ENCODE results near the gene OR2G3. TPM values are rescaled to one million over a fixed set of nuclear protein-coding genes. Genes with fewer than 3 reads are reported as not detected.

OR2G3 gene
- total and polyA plus RNA-seq, 9 of the 15 experiments (the other 6 are each of a cell fraction or from before 2014, with no cell fraction given) = not detected

DNA sequence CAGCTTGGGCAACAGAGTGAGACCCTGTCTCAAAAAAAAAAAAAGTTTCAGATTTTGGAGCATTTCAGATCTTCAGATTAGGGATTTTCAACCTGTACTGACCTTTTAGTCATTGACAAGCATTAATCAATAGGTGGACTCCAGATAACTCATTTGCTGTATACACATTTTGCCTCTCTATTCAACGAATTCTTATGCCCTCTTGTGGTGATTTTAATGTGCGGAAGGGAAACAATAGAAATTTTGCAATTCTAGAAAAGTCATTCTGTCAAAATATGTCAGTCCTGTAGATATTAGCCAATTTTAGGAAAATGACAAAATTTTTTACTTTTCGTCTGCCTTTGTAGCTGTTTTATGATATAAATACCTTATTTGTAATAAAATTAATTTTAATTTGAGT, 28.9 kb upstream of the OR2G3 start (continued):
- TF ChIP-seq, protein P1, sequence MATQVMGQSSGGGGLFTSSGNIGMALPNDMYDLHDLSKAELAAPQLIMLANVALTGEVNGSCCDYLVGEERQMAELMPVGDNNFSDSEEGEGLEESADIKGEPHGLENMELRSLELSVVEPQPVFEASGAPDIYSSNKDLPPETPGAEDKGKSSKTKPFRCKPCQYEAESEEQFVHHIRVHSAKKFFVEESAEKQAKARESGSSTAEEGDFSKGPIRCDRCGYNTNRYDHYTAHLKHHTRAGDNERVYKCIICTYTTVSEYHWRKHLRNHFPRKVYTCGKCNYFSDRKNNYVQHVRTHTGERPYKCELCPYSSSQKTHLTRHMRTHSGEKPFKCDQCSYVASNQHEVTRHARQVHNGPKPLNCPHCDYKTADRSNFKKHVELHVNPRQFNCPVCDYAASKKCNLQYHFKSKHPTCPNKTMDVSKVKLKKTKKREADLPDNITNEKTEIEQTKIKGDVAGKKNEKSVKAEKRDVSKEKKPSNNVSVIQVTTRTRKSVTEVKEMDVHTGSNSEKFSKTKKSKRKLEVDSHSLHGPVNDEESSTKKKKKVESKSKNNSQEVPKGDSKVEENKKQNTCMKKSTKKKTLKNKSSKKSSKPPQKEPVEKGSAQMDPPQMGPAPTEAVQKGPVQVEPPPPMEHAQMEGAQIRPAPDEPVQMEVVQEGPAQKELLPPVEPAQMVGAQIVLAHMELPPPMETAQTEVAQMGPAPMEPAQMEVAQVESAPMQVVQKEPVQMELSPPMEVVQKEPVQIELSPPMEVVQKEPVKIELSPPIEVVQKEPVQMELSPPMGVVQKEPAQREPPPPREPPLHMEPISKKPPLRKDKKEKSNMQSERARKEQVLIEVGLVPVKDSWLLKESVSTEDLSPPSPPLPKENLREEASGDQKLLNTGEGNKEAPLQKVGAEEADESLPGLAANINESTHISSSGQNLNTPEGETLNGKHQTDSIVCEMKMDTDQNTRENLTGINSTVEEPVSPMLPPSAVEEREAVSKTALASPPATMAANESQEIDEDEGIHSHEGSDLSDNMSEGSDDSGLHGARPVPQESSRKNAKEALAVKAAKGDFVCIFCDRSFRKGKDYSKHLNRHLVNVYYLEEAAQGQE (IDR thresholded peaks at IDR 0.05; ENCODE audit: borderline replicate concordance) = peak; percentile 26; the same call in 1 of the 2 replicates
- TF ChIP-seq, protein P1 (CRISPR knock-in tag; IDR thresholded peaks at IDR 0.05; ENCODE audit: low read depth) = no peak
- TF ChIP-seq ZNF668 (CRISPR knock-in tag; IDR thresholded peaks at IDR 0.05) (no peak), ZNF780A (CRISPR knock-in tag; IDR thresholded peaks at IDR 0.05) (no peak), SMARCE1 (IDR thresholded peaks at IDR 0.05) (no peak), NCOA4 (IDR thresholded peaks at IDR 0.05; ENCODE audit: partially characterized antibody) (no peak), PTBP1 (IDR thresholded peaks at IDR 0.05; ENCODE audit: low read depth, low read length) (no peak)
- TF ChIP-seq, protein P2, sequence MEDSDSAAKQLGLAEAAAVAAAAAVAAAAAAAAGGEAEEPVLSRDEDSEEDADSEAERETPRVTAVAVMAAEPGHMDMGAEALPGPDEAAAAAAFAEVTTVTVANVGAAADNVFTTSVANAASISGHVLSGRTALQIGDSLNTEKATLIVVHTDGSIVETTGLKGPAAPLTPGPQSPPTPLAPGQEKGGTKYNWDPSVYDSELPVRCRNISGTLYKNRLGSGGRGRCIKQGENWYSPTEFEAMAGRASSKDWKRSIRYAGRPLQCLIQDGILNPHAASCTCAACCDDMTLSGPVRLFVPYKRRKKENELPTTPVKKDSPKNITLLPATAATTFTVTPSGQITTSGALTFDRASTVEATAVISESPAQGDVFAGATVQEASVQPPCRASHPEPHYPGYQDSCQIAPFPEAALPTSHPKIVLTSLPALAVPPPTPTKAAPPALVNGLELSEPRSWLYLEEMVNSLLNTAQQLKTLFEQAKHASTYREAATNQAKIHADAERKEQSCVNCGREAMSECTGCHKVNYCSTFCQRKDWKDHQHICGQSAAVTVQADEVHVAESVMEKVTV (CRISPR knock-in tag; IDR thresholded peaks at IDR 0.05) = peak; percentile 61
- TF ChIP-seq, protein P3, sequence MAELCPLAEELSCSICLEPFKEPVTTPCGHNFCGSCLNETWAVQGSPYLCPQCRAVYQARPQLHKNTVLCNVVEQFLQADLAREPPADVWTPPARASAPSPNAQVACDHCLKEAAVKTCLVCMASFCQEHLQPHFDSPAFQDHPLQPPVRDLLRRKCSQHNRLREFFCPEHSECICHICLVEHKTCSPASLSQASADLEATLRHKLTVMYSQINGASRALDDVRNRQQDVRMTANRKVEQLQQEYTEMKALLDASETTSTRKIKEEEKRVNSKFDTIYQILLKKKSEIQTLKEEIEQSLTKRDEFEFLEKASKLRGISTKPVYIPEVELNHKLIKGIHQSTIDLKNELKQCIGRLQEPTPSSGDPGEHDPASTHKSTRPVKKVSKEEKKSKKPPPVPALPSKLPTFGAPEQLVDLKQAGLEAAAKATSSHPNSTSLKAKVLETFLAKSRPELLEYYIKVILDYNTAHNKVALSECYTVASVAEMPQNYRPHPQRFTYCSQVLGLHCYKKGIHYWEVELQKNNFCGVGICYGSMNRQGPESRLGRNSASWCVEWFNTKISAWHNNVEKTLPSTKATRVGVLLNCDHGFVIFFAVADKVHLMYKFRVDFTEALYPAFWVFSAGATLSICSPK (IDR thresholded peaks at IDR 0.05; ENCODE audit: borderline replicate concordance) = no peak
